ENCODE results near the gene BIK. TPM values are rescaled to one million over a fixed set of nuclear protein-coding genes. Genes with fewer than 3 reads are reported as not detected.

The BIK gene
- total RNA-seq, 2 experiments from 2014 or later: 1.5 to 1.9 TPM

DNA sequence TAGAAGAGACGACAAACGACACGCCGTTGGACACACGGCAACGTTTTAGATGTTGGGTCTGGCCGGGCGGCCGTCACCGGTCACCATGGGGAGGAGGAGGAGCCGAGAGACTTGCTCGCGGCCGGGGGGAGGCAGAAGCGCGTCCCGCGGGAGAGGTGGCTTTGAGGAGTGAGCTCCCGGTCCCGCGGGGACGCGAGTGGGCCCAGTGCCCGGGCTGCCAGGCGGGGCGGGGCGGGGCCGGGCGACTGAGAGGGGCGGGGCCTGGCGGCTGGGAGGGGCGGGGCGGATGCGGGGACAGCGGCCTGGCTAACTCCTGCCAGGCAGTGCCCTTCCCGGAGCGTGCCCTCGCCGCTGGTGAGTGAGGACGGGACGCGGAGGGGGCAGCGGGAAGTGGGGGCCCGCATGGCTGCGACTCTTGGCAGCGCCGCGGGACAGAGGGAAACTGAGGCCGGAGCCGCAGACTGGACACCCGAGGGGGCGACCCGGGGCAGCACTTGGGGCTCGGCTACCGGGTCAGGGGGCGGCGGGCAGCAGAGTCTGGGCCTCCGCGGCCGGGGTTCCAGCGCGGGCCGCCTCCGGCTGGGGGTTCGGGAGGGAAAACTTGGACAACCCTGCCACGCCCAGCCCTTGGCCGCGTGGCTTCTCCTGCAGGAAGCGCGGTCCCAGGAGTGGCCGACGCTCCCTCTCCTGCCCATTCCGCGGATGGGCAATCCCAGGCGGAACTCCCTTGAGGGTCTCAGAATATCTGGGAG, 40.9 kb downstream of the BIK start, which contains the start of gene TSPO:
TSS of gene TSPO (plus strand) at position 309 of the 752 bp plus-strand sequence. CDS start 7,680 bp downstream, outside the sequence.
- no peaks in the 10 kb centered on the region for H3K9me3 Mint-ChIP-seq (ENCODE audit: low read depth)
- ATAC-seq (peak; percentile 77), DNase-seq (peak; percentile 68)
- peak within 1 kb of the TSS; percentile 83 for H3K4me3 Mint-ChIP-seq
- peaks cover 34% of the 10 kb centered on the region for H3K4me1 Mint-ChIP-seq
- CTCF ChIA-PET: no interaction called here
- H3K36me3 Mint-ChIP-seq: no peaks in the 10 kb centered on the region
- peak within 1 kb of the TSS; percentile 88 for H3K27ac Mint-ChIP-seq
- no peaks in the 10 kb centered on the region for H3K27me3 Mint-ChIP-seq

- no peaks in the 10 kb centered on the region for H3K9me3 Mint-ChIP-seq (ENCODE audit: low read depth)
- peak; percentile 27 for ATAC-seq
- DNase-seq: no peak
- H3K4me1 Mint-ChIP-seq: peaks cover 32% of the 10 kb centered on the region
- no peaks in the 10 kb centered on the region for H3K36me3 Mint-ChIP-seq
- H3K27me3 Mint-ChIP-seq: no peaks in the 10 kb centered on the region
- CTCF ChIA-PET: no interaction called here
- peak overlapping the region; percentile 83 for H3K4me3 Mint-ChIP-seq
- H3K27ac Mint-ChIP-seq: peak overlapping the region; percentile 85
Observed at GRCh38 chr22:43152003-43152356, 41.4 kb downstream of the BIK start.

- Mint-ChIP-seq H3K36me3 (no peaks in the 10 kb centered on the region), H3K27me3 (no peaks in the 10 kb centered on the region), H3K4me3 (peak overlapping the region; percentile 83), H3K4me1 (peaks cover 28% of the 10 kb centered on the region), H3K9me3 (ENCODE audit: low read depth) (no peaks in the 10 kb centered on the region), H3K27ac (peak overlapping the region; percentile 85)
- ATAC-seq: peak; percentile 81
- peak; percentile 72 for DNase-seq
- CTCF ChIA-PET: interaction anchor here (0.7 kb wide), 1 partner anchor 9 kb away, joined by 3 read pairs; the partner anchor contains the start of gene MCAT
Observed at GRCh38 chr22:43152357-43153071, 42.0 kb downstream of the BIK start.

GRCh38 chr22:43153899-43154298, 43.3 kb downstream of the BIK start:
- Mint-ChIP-seq H3K27ac (no peak overlapping the region), H3K36me3 (no peaks in the 10 kb centered on the region), H3K27me3 (no peaks in the 10 kb centered on the region), H3K4me3 (no peak overlapping the region), H3K9me3 (ENCODE audit: low read depth) (no peaks in the 10 kb centered on the region), H3K4me1 (peaks cover 18% of the 10 kb centered on the region)
- ATAC-seq: no peak
- CTCF ChIA-PET: no interaction called here
- DNase-seq: no peak

DNA sequence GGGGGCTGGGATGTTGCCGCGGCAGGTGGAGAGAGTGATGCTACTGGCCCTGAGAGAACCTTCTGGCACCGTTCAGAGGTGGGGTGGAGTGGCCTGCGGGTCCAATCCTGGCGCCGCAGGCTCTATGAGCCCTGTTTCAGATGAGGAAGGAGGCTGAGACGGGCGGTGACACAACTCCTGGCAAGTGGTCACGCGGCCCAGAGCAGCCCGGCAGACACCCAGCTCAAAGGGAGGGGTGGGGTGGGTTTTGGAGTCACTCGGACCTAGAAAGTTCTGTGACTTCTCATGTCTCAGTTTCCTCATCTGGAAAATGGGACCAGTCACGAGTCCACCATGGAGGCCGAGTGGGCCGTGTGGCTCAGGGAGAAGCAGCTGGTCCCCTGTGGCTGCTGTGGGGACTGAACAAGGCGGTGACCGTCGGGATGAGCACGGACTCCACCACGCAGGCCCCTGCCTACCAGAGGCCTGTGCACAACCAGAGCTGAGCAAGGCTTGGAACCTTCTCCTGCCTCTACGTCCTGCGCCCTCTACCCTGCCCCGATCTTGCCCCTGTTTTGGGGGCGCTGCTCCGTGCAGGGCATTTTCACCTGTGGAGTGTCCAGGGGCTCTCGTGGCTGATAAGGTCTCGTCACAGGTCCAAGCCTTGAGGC, 44.5 kb downstream of the BIK start:
- Mint-ChIP-seq H3K36me3 (no peaks in the 10 kb centered on the region), H3K27me3 (no peaks in the 10 kb centered on the region), H3K4me1 (peaks cover 17% of the 10 kb centered on the region), H3K4me3 (no peak overlapping the region), H3K9me3 (ENCODE audit: low read depth) (no peaks in the 10 kb centered on the region), H3K27ac (peak overlapping the region; percentile 32)
- CTCF ChIA-PET: no interaction called here
- no peak for DNase-seq
- ATAC-seq: no peak

DNA sequence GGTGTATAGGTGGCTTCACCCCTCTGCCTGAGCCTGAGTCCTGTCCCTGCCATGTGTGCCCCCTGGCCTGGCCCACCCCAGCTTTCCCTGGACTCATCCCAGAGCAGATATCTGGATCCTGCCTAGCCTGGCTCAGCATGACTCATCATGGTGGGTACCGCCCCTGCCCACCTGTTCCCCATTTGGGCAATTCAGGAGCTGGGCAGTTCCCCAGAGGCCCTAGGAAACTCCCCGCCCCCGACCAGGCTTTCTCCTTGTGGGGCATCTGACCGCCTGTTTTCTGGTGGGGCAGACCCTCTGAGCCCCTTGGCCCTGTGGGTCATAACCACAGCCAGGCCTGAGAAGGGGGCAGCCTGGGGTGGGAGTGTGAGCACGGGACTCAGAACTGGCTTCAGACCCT, 45.2 kb downstream of the BIK start:
- DNase-seq (no peak), ATAC-seq (no peak)
- no peaks in the 10 kb centered on the region for H3K36me3 Mint-ChIP-seq
- H3K4me1 Mint-ChIP-seq: peaks cover 13% of the 10 kb centered on the region
- H3K9me3 Mint-ChIP-seq (ENCODE audit: low read depth): no peaks in the 10 kb centered on the region
- CTCF ChIA-PET: no interaction called here
- no peak overlapping the region for H3K4me3 Mint-ChIP-seq
- no peaks in the 10 kb centered on the region for H3K27me3 Mint-ChIP-seq
- H3K27ac Mint-ChIP-seq: no peak overlapping the region

GRCh38 chr22:43156413-43156812, 45.9 kb downstream of the BIK start:
- CTCF ChIA-PET: no interaction called here

DNA sequence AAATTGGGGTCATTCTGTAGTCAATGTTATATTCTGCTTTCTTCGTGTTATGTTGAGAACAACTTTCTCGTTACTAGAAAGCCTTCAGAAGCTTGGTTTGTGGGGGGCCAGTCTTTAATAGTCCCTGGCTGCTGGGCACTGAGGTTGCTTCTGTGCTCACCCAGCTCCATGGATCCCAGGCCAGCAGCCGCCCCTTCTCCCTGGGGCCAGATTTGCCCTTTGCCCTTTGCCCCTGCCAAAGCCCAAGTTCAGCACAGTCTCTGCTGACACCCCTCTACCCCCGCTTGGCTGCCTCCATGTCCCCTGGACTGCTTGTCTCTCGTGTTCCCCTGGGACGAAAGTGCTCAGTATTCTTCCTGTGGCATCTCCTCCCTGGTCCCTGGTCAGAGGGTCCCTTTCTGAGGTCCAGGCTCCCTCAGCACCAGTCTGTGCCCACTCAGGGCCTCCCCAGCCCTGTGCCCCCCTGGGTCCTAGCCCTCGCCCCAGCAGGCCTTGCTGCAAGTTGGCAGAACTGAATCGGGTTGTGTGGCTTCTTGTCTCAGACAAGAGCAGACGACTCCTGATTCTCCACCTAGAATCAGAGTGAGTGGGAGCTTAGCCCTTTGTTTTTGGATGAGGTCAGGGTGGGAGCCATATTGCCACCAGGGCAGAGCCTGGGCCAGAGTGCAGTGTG, 47.5 kb downstream of the BIK start:
- CTCF ChIA-PET: no interaction called here
- H3K4me3 Mint-ChIP-seq: no peak overlapping the region
- ATAC-seq: no peak
- H3K27me3 Mint-ChIP-seq: no peaks in the 10 kb centered on the region
- no peaks in the 10 kb centered on the region for H3K9me3 Mint-ChIP-seq (ENCODE audit: low read depth)
- H3K27ac Mint-ChIP-seq: peak overlapping the region; percentile 43
- no peak for DNase-seq
- peaks cover 2% of the 10 kb centered on the region for H3K36me3 Mint-ChIP-seq
- H3K4me1 Mint-ChIP-seq: peaks cover 8% of the 10 kb centered on the region

More at GRCh38 chr22:43156413-43156812, 45.9 kb downstream of the BIK start:
- Mint-ChIP-seq H3K4me3 (no peak overlapping the region), H3K4me1 (peaks cover 9% of the 10 kb centered on the region), H3K9me3 (ENCODE audit: low read depth) (no peaks in the 10 kb centered on the region), H3K27me3 (no peaks in the 10 kb centered on the region), H3K27ac (no peak overlapping the region), H3K36me3 (no peaks in the 10 kb centered on the region)
- DNase-seq (no peak), ATAC-seq (no peak)

DNA sequence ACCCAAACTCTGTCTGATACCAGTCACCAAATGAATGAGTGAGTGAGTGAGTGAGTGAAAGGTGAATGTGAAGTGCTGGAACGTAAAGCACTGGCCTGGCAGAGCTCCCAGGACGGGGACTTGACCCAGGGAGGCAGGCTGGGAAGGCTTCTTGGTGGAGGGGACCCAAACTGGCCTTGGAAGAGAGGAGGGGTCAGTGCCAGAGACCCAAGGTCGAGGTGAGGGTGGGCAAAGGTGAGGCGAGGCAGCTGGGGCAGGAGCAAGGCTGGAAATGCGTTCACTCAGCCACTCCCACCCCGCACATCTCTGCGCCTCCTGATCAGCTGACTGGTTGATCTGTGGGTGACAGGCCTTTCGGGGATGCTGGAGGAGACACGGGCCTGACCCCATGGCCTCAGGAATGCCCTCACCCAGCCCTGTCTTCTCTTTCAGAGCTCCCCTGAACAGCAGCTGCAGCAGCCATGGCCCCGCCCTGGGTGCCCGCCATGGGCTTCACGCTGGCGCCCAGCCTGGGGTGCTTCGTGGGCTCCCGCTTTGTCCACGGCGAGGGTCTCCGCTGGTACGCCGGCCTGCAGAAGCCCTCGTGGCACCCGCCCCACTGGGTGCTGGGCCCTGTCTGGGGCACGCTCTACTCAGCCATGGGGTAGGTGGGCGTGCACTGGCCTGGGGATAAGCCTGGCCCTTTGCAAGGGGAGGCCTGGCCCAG, 48.4 kb downstream of the BIK start:
- no peaks in the 10 kb centered on the region for H3K27me3 Mint-ChIP-seq
- H3K27ac Mint-ChIP-seq: no peak overlapping the region
- H3K4me3 Mint-ChIP-seq: no peak overlapping the region
- H3K4me1 Mint-ChIP-seq: peaks cover 7% of the 10 kb centered on the region
- ATAC-seq (no peak), DNase-seq (no peak)
- peaks cover 2% of the 10 kb centered on the region for H3K36me3 Mint-ChIP-seq
- no peaks in the 10 kb centered on the region for H3K9me3 Mint-ChIP-seq (ENCODE audit: low read depth)
- CTCF ChIA-PET: no interaction called here

GRCh38 chr22:43159484-43160178, 49.1 kb downstream of the BIK start:
- CTCF ChIA-PET: no interaction called here
- Mint-ChIP-seq H3K27me3 (no peaks in the 10 kb centered on the region), H3K4me1 (peaks cover 5% of the 10 kb centered on the region), H3K9me3 (ENCODE audit: low read depth) (no peaks in the 10 kb centered on the region), H3K4me3 (no peak overlapping the region), H3K27ac (no peak overlapping the region), H3K36me3 (peaks cover 2% of the 10 kb centered on the region)
- ATAC-seq: no peak
- no peak for DNase-seq

DNA sequence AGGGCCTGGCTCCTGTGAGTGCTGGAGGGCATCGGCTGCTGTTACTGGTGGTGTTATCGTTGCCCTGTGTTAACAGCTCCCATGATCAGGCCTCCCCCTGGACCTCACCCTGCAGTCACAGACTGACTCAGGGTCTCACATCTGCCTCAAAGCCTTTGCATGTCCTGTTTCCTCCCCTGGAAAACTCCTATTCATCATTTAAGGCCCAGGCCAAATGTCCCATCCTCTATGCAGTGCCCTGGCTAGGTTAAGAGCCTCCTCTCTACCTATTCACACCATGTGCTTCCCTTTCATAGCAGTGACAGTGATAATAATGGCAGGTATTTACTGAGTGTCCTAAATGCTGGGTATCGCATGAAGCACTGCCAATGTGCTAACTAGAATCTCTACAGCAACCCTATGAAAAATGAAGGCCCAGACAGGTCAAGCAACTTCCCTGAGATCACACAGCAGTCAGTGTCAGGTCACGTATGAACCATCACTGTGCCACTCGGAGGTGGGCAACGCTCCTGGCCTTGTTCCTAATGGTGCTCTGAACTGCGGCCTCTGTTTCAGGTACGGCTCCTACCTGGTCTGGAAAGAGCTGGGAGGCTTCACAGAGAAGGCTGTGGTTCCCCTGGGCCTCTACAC, 50.1 kb downstream of the BIK start:
- H3K27me3 Mint-ChIP-seq: no peaks in the 10 kb centered on the region
- peaks cover 2% of the 10 kb centered on the region for H3K36me3 Mint-ChIP-seq
- H3K4me1 Mint-ChIP-seq: peaks cover 3% of the 10 kb centered on the region
- no peak overlapping the region for H3K4me3 Mint-ChIP-seq
- DNase-seq (no peak), ATAC-seq (no peak)
- CTCF ChIA-PET: no interaction called here
- no peaks in the 10 kb centered on the region for H3K9me3 Mint-ChIP-seq (ENCODE audit: low read depth)
- no peak overlapping the region for H3K27ac Mint-ChIP-seq

Data from activated CD8-positive, alpha-beta memory T cell treated with anti-CD3 and anti-CD28 coated beads, Interleukin-2, amount 10 ng/mL, durations not matched to agents 7 days and 5 days (primary cell).